Ramos (cell line): ENCODE data around the gene CCL22.
"Not testable (repeated sequence)": the region's sequence is repeated elsewhere in the genome, so short reads cannot be mapped to it uniquely, and the experiment has no call there.

Source experiments
- in situ Hi-C: fragments of 300-500 bp; cut with MboI; formaldehyde crosslinking; loops from one replicate; pipeline ENCODE4 v1.14.3; 2022; ENCODE audit warnings: low sequenced_read_pairs; ENCODE audit not compliant: unreplicated experiment

The CCL22 gene

GRCh38 chr16:57358527-57359095, at the start of gene CCL22:
Gene CCL22 (plus strand): TSS chr16:57358783. CDS start chr16:57358817, 34 bp downstream.
- in situ Hi-C loops, result no loop called here

GRCh38 chr16:57310801-57311200, 47.8 kb upstream of the CCL22 start:
- in situ Hi-C loops, result no loop called here

DNA sequence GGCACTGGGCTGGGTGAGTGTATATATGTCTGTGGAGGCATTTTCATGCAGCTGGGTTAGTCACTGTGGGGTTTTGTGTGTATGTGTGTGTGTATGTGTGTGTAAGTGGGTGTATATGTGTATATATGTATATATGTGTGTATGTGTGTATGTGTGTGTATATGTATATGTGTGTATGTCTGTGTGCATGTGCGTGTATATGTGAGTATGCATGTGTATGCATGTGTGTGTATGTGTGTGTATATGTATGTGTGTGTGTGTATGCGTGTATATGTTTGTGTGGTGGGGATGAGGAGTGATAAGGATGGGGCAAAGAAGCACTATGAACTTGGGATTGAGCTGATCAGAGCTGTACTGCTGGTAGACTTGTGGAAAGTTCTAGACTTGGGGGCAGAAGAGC, 45.1 kb upstream of the CCL22 start:
- in situ Hi-C loops, result no loop called here

DNA sequence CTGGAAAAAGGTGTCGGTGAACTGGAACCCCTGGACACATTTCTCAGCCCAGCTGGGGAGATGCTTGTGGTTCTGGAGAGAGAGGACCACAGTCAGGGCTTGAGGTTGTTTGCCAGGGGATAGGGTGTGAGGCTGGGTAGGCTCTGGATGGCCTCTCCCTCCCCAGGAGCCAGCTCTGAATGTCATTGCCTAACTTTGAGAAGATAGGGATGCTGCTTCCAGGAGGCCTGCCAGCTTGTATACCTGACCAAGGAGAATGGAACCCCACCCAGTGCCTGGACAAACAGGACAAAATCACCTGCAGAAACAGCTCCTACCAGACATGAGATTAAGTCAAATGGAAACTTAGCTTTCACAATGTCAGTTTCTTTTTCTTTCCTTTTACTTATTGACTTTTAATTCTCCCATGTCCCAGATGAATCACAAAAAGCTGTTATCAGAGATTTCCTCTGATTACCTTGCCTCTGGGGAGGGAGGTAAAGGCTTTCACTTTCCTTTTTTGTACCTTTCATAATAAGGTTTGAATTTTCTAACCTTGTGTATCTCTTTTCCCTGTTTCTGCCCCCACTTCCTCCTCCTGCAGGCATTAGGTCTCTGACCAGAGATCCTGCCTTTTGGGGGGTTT, 44.3 kb upstream of the CCL22 start:
- in situ Hi-C loops, result no loop called here

GRCh38 chr16:57315416-57315815, 43.2 kb upstream of the CCL22 start:
- in situ Hi-C loops, result no loop called here

GRCh38 chr16:57316390-57317017, 42.1 kb upstream of the CCL22 start:
- in situ Hi-C loops, result no loop called here

- in situ Hi-C loops, result no loop called here
Observed at GRCh38 chr16:57318240-57318970, 40.2 kb upstream of the CCL22 start.

DNA sequence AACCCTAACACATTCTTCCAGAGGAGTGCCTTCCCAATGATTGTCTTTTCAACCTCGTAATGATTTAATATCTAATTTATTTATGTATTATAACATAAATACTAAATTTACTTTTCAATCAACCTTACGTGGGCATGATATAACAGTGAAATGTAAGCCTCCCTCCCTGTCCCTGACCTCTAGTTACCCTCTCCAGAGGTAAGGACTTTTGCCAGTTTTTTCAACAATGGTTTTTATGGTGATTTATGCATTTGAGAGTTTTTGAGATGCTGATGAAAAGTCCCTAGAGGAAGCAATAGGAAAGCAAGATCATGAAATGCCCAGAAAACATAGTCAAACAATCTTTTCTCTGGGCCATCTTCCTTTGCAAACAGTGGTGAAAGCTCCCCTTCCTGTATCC, 38.9 kb upstream of the CCL22 start:
- in situ Hi-C loops, result no loop called here

GRCh38 chr16:57324749-57325148, 33.8 kb upstream of the CCL22 start:
- in situ Hi-C loops, result no loop called here

- in situ Hi-C loops, result no loop called here
Observed at GRCh38 chr16:57325458-57325857, 33.1 kb upstream of the CCL22 start.

DNA sequence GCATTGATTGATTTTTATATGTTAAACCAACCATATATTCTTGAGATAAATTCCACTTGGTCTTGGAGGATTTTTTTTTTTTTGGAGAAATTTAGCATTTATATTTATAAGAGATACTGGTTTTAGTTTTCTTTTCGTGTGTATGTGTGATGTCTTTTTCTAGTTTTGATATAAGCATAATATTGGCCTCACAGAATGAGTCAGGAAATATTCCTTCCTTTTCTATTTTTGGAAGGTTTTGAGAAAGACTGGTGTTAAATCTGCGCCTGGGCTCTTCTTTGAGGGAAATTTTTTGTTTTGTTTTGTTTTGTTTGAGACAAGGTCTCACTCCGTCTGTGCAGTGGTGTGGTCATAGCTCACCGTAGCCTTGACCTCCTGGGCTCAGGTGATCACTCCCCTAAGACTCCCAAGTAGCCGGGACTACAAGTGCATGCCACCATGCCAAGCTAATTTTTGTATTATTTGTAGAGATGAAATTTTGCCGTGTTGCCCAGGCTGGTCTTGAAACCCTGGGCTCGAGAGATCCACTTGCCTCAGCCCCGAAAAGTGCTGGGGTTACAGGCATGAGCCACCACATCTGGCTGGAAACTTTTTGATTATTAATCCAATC, 28.8 kb upstream of the CCL22 start:
- in situ Hi-C loops, result no loop called here

- in situ Hi-C loops, result no loop called here
Observed at GRCh38 chr16:57331355-57331754, 27.2 kb upstream of the CCL22 start.

DNA sequence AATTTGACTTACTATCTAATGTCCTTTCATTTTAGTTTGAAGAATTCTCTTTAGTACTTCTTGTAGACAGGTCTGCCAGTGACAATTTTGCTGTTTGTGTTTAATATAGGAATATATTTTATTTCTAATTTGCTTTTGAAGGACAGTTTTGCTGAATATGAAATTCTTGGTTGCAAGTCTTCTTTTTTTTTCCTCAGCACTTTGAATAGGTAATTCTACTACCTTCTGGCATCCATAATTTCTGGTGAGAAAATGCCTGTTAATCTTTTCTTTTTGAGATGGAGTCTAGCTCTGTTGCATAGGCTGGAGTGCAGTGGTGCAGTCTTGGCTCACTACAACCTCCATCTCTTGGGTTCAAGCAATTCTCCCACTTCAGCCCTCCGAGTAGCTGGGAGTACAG, 25.2 kb upstream of the CCL22 start:
- in situ Hi-C loops, result no loop called here

DNA sequence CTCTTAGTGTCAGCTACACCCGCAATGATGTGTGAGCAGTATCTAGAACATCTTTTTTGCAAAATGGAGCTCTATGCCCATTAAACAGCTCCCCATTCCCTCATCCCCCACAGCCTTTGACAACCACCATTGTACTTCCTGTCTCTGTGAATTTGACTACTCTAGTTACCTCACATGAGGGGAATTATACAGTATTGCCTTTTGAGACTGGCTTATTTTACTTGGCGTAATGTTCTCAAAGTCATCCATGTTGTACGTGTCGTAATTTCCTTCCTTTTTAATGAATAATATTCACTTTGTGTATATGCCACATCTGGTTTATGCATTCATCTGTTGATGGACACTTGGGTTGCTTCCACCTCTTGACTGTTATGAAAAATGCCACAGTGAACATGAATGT, 23.2 kb upstream of the CCL22 start:
- in situ Hi-C loops, result no loop called here

DNA sequence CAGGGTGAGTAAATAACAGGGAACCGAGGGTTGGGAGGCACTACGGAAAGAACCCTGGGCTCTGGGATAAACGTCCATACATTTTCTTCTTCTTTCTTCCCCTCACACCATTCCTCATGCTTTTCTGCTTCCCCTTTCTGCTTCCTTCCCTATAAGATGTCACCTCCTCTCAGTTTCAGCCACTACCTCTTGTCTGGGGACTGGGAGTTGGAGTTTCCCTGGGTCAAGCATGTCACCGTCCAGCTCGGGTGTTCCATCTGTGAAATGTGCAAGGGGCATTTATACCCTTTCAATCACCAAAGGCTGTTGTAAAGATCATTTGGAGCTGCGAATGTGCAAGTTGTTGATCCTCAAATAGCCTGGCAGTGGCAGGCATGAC, 17.5 kb upstream of the CCL22 start:
- in situ Hi-C loops, result no loop called here

- in situ Hi-C loops, result no loop called here
Observed at GRCh38 chr16:57341441-57342303, 16.9 kb upstream of the CCL22 start.

DNA sequence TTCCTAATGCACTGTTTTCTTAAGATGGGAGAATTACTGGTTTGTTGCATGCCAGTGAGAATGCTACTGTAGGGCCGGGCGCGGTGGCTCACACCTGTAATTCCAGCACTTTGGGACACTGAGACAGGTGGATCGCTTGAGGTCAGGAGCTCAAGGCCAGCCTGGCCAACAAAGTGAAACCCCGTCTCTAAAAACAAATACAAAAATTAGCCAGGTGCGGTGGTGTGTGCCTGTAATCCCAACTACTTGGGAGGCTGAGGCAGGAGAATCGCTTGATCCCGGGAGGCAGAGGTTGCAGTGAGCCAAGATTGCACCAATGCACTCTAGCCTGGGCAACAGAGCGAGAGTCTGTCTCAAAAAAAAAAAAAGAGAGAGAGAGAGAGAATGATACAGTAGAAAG, 16.0 kb upstream of the CCL22 start:
- in situ Hi-C loops, result not testable (repeated sequence)

- in situ Hi-C loops, result no loop called here
Observed at GRCh38 chr16:57343221-57343620, 15.4 kb upstream of the CCL22 start.

GRCh38 chr16:57344094-57344493, 14.5 kb upstream of the CCL22 start:
- in situ Hi-C loops, result not testable (repeated sequence)

GRCh38 chr16:57345021-57345420, 13.6 kb upstream of the CCL22 start:
- in situ Hi-C loops, result no loop called here
